SK-N-SH treated with all-trans-retinoic acid at 6 μM for 48 hours (cell line): ENCODE measurements around the gene ZNF175.

Experiments
- ARNTL ChIP-seq: fragments of 450-650 bp; formaldehyde crosslinking; IDR thresholded peaks from 2 replicates; pipeline ENCODE4 v1.5.0; 2020; ENCODE audit warnings: low read depth, mild to moderate bottlenecking, moderate library complexity, borderline replicate concordance
- CSDC2 ChIP-seq: fragments of 250-450 bp; sonication (Bioruptor Pico); IDR thresholded peaks from 2 replicates; pipeline ENCODE4 v1.5.0; 2020; ENCODE audit warnings: mild to moderate bottlenecking, moderate library complexity
- CSRNP3 ChIP-seq: fragments of 250-450 bp; sonication (Bioruptor Pico); IDR thresholded peaks from 2 replicates; pipeline ENCODE4 v1.5.1; 2021; ENCODE audit warnings: mild to moderate bottlenecking, moderate library complexity
- ESRRG ChIP-seq: fragments of 250-450 bp; sonication (Bioruptor Pico); IDR thresholded peaks from 2 replicates; pipeline ENCODE4 v1.6.1; 2021; ENCODE audit warnings: mild to moderate bottlenecking
- ISL1 ChIP-seq: fragments of 250-450 bp; sonication (Bioruptor Pico); IDR thresholded peaks from 2 replicates; pipeline ENCODE4 v2.1.2; 2022; ENCODE audit warnings: mild to moderate bottlenecking, moderate library complexity
- PATZ1 ChIP-seq: fragments of 250-450 bp; sonication (Bioruptor Pico); IDR thresholded peaks from 2 replicates; pipeline ENCODE4 v1.8.0; 2020; ENCODE audit warnings: mild to moderate bottlenecking, moderate library complexity, borderline replicate concordance
- PPARA ChIP-seq: fragments of 250-450 bp; sonication (Bioruptor Pico); IDR thresholded peaks from 2 replicates; pipeline ENCODE4 v1.5.0; 2020; ENCODE audit warnings: mild to moderate bottlenecking, borderline replicate concordance
- TCF4 ChIP-seq: fragments of 250-450 bp; sonication (Bioruptor Pico); IDR thresholded peaks from 2 replicates; pipeline ENCODE4 v1.8.0; 2021; ENCODE audit warnings: mild to moderate bottlenecking, moderate library complexity, borderline replicate concordance
- TSHZ2 ChIP-seq: fragments of 250-450 bp; sonication (Bioruptor Pico); IDR thresholded peaks from 2 replicates; pipeline ENCODE4 v1.5.0; 2020; ENCODE audit warnings: mild to moderate bottlenecking, moderate library complexity
- ZFP3 ChIP-seq: fragments of 250-450 bp; sonication (Bioruptor Pico); IDR thresholded peaks from 2 replicates; pipeline ENCODE4 v1.5.0; 2020; ENCODE audit warnings: mild to moderate bottlenecking, moderate library complexity
- ZFP30 ChIP-seq: fragments of 450-650 bp; formaldehyde crosslinking; IDR thresholded peaks from 2 replicates; pipeline ENCODE4 v1.5.0; 2022; ENCODE audit warnings: mild to moderate bottlenecking, moderate library complexity

- TF ChIP-seq ESRRG (no peak), TCF4 (CRISPR knock-in tag) (no peak), CSDC2 (CRISPR knock-in tag) (no peak), ISL1 (CRISPR knock-in tag) (no peak), CSRNP3 (CRISPR knock-in tag) (no peak), TSHZ2 (CRISPR knock-in tag) (no peak), ZFP30 (CRISPR knock-in tag) (no peak), PATZ1 (CRISPR knock-in tag) (no peak), ZFP3 (CRISPR knock-in tag) (no peak), ARNTL (CRISPR knock-in tag) (no peak), PPARA (CRISPR knock-in tag) (no peak)
These were observed 24.4 kb downstream of the ZNF175 start for GRCh38 chr19:51595190-51596175.
